Activated CD8-positive, alpha-beta memory T cell treated with anti-CD3 and anti-CD28 coated beads, Interleukin-2, amount 10 ng/mL, durations not matched to agents 7 days and 5 days (primary cell): ENCODE data around the gene DRAXIN. TPM values are rescaled to one million over a fixed set of nuclear protein-coding genes. Genes with fewer than 3 reads are reported as not detected.

Experiments
- ATAC-seq: fragments of 150-1000 bp; cut with Tn5 transposase; one replicate; pipeline ENCODE4 v1.10.0; 2021; ENCODE audit warnings: moderate library complexity
- CTCF ChIA-PET: fragments of 350-600 bp; sonication (Branson Sonifier 250); formaldehyde crosslinking; loops from one replicate; lab custom pipeline; 2021; ENCODE audit warnings: antibody characterized with exemption; lab: Charles Lee
- DNase-seq: peaks from one replicate; pipeline ENCODE4 v3.0.0-alpha.2; 2020
- H3K27ac Mint-ChIP-seq: one replicate; pipeline ENCODE4 v1.8.0; 2021; ENCODE audit warnings: mild to moderate bottlenecking, mixed read lengths
- H3K27me3 Mint-ChIP-seq: one replicate; pipeline ENCODE4 v1.8.0; 2021; ENCODE audit warnings: mixed read lengths
- H3K36me3 Mint-ChIP-seq: one replicate; pipeline ENCODE4 v1.8.0; 2021; ENCODE audit warnings: mild to moderate bottlenecking, mixed read lengths
- H3K4me1 Mint-ChIP-seq: one replicate; pipeline ENCODE4 v1.8.0; 2021; ENCODE audit warnings: mixed read lengths
- H3K4me3 Mint-ChIP-seq: one replicate; pipeline ENCODE4 v1.8.0; 2021; ENCODE audit warnings: mild to moderate bottlenecking, moderate library complexity, mixed read lengths
- H3K9me3 Mint-ChIP-seq: one replicate; pipeline ENCODE4 v1.8.0; 2022; ENCODE audit warnings: low read depth, mixed read lengths
- total RNA-seq, 2 experiments: library from RNA; stranded (reverse); gene quantifications; one replicate each; pipeline ENCODE4 v1.2.3, GENCODE V29; 2021

Gene DRAXIN
- total RNA-seq, 2 experiments from 2014 or later: 1.0 to 2.1 TPM

DNA sequence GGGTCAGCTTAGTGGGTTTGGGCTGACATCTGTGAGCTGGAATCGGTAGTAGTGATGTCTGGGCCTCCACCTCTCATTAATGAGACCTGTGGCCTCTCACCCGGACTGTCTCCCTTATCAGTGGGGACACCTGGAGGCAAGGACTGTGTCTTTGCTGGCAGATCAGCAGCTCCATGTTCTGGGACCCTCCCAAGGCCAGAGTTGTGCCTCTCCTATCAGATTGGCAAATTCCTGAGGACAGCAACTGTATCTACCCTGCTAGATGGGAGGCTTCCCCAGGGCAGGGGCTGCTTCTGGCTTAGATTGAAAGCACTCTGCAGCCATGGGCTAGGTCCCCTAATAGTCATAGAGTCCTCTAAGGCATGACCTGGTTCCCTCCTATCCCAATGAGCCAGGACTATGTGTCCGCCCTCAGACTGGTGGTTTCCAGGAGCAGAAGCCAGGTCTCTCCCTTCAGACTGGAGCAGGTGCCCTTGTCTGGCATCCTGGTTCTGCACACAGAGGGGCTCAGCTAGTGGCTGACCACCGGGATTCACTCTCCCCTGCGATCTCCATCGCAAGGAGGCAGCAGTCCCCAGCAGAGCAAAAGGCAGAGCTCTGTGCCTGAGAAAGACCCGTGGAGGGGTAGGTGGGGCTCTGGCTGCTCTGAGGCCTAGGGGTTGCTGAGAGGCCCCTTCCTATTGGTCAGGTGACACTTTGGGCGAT is 5.8 kb downstream of the DRAXIN start:
- CTCF ChIA-PET: interaction anchor here (0.6 to 2.8 kb wide), 3 partner anchors 22 to 149 kb away, joined by 3 to 14 read pairs (median 4); no protein-coding TSS in a partner anchor
- Mint-ChIP-seq H3K27me3 (peaks cover 29% of the 10 kb centered on the region), H3K9me3 (no peaks in the 10 kb centered on the region), H3K4me3 (no peak overlapping the region), H3K36me3 (no peaks in the 10 kb centered on the region), H3K27ac (no peak overlapping the region), H3K4me1 (peaks cover 17% of the 10 kb centered on the region)
- DNase-seq (no peak), ATAC-seq (no peak)

DNA sequence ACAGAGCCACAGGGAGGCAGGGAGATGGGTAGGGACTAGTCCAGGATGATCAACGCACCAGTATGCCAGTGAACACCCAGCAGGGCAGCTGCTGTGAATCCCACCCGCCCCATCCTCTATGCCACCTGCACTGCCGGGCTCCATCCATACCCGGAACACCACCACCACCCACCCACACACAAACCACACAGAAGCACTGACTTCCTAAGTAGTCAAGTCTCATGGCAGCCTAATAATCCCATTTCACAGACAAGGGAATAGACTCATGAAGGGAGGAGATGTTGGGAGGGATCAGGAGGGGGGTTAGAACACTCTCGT is 6.3 kb downstream of the DRAXIN start:
- no peak overlapping the region for H3K27ac Mint-ChIP-seq
- CTCF ChIA-PET: interaction anchor here (0.6 to 2.8 kb wide), 2 partner anchors 22 to 148 kb away, joined by 4 to 14 read pairs; no protein-coding TSS in a partner anchor
- ATAC-seq (no peak), DNase-seq (no peak)
- peaks cover 23% of the 10 kb centered on the region for H3K27me3 Mint-ChIP-seq
- peaks cover 12% of the 10 kb centered on the region for H3K4me1 Mint-ChIP-seq
- no peaks in the 10 kb centered on the region for H3K36me3 Mint-ChIP-seq
- H3K4me3 Mint-ChIP-seq: no peak overlapping the region
- no peaks in the 10 kb centered on the region for H3K9me3 Mint-ChIP-seq

DNA sequence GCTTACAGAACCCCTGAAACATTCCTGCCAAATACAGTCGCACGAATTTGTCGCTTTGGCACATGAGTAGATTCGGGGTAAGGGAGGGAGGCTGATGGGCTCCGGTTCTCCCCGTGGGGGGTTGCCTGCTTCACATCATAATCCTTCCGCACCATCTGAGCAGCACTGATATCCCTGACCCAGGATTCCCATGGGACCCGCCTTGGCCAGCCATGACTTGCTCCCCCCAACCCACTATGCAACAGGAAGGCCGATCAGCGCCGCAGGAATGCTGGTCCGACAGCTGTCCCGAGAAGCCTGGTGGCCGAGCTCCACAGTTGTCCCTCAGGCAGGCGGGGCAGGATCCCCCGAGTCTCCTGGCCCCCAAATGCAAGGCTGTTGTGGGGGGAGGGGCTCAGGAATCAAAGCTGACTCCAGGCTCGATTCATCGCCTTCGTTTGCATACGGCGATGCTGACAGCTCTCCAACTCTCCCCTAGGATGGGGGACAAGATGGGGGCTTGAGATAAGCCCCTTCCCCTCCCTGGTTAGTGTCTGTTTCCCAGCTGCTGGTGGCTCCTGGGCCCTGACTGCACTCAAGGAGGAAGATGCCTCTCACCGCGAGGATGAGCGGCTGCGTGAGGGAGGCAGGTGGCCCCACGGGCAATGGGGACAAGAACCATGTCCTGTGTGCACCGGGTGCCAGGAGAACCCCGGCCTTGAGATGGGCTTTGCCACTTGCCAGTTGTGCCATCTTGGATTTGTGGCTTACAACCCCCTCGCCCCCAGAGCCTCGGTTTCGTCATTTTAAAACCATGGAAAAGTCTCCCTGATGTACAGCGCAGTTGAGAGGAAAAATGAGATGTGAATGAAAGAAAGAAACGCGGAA is 9.3 kb downstream of the DRAXIN start:
- ATAC-seq (no peak), DNase-seq (no peak)
- H3K4me1 Mint-ChIP-seq: no peaks in the 10 kb centered on the region
- no peaks in the 10 kb centered on the region for H3K36me3 Mint-ChIP-seq
- H3K27me3 Mint-ChIP-seq: peaks cover 32% of the 10 kb centered on the region
- no peak overlapping the region for H3K4me3 Mint-ChIP-seq
- no peak overlapping the region for H3K27ac Mint-ChIP-seq
- CTCF ChIA-PET: interaction anchor here (1.3 to 2.0 kb wide), 2 partner anchors 18 to 51 kb away, joined by 4 to 5 read pairs; no protein-coding TSS in a partner anchor
- H3K9me3 Mint-ChIP-seq: no peaks in the 10 kb centered on the region

DNA sequence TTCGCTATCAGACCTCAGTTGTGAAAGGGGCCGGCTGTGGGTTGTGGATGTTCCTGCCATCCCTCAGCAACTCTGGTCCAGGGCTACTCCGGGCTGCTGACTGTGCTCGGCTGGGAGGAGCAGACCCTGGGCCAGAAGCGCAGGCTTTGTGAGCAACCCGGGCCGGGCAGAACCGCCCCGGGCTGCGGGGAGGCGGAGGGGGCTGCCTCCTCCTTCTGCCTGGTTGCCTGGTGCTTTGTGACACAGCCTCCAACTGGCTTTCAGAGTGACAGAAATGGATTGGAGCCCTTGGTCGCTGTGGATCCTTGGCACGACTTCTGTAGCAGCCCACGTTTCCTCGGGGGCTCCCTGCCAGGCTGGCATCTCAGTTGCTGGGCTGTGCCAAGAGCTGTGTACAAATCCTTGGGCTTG is 10.0 kb downstream of the DRAXIN start:
- no peaks in the 10 kb centered on the region for H3K4me1 Mint-ChIP-seq
- ATAC-seq: no peak
- H3K9me3 Mint-ChIP-seq: no peaks in the 10 kb centered on the region
- DNase-seq: no peak
- peaks cover 32% of the 10 kb centered on the region for H3K27me3 Mint-ChIP-seq
- CTCF ChIA-PET: interaction anchor here (2.0 kb wide), 1 partner anchor 18 kb away, joined by 5 read pairs; no protein-coding TSS in a partner anchor
- no peak overlapping the region for H3K27ac Mint-ChIP-seq
- H3K4me3 Mint-ChIP-seq: no peak overlapping the region
- H3K36me3 Mint-ChIP-seq: no peaks in the 10 kb centered on the region

DNA sequence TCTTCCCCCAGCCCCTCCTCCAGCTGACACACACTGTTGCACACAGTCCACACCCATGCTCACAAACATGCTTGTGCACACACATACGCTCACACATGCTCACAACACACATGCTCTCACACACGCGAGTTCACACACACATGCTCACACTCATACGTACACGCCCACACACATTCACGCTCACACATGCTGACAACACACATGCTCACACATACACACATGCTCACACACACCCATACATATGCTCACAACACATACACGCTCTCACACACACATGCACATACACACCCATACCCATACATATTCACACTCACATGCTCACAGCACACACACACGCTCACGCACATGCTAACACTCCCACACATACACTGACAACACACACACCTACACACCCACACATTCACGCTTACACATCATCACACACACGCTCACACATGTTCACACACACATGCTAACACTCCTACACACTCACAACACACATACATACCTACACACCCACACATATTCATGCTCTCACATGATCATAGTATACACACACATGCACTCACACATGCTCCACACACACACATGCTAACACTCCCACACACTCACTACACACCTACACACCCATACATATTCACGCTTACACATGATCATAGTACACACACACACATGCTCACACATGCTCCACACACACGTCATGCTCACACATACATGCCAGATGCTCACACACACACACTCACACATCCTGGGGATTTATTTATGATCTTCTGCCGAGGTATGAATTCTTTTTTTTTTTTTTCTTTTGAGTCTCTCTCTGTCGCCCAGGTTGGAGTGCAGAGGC is 10.7 kb downstream of the DRAXIN start:
- Mint-ChIP-seq H3K36me3 (no peaks in the 10 kb centered on the region), H3K27ac (no peak overlapping the region), H3K4me3 (no peak overlapping the region), H3K27me3 (peaks cover 32% of the 10 kb centered on the region), H3K4me1 (no peaks in the 10 kb centered on the region), H3K9me3 (no peaks in the 10 kb centered on the region)
- DNase-seq (no peak), ATAC-seq (no peak)
- CTCF ChIA-PET: interaction anchor here (2.0 kb wide), 1 partner anchor 17 kb away, joined by 5 read pairs; no protein-coding TSS in a partner anchor

DNA sequence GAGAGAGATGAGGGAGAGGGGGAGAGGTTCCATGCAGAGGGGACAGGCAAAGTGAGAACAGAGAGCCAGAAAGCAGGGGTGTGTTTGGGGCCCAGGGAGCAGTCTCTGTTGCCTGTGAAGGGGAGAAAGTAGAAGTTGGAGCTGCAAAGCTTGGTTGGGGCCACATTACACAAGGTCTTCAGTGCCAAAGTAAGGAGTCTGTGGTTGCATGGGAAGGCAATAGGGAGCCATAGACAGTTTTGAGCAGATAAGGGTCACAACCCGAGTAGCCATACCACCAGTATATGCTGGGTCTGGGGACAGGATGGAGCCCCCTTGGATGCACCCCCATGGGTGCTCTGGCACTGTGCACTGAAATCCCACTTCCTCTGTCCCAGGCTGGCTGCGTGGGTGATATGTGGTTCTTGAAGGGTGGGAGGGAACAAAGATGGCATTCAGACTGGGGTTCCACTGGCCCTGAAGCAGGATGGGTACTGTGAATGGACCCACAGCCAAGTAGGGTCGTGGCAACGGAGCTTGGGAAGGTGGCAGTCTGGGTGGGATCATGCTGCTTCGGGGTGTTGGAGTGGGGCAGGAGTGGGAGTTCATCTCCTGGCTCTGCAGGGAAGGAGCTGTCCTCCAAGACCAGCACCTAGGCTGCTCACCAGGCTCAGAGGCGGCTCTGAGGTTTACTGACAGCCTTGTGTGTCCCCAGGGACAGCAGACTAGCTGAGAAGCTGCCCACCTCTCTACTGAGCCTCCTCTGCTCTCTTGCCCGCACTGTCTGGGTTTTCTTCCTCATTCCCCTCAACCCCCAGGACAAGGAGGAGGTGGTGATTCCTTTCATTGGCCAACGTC is 12.1 kb downstream of the DRAXIN start:
- H3K36me3 Mint-ChIP-seq: no peaks in the 10 kb centered on the region

DNA sequence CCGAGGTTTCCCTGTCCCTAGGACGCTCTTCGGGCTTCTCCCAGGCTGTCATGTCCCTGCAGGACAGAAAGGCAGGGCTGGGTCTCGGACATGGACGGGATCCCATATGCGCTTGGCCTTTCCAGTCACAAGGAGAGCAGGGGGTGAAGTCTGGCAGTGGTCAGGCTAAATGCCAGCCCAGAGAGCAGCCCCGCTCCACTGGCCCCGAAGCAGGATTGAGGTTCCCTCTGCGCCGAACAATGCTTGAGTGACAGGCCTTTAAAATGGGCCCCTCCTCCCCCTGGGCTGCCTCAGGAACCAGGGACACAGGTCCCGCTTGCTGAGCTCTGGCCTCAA is 12.7 kb downstream of the DRAXIN start:
- ATAC-seq (no peak), DNase-seq (no peak)
- H3K36me3 Mint-ChIP-seq: no peaks in the 10 kb centered on the region
- no peak overlapping the region for H3K4me3 Mint-ChIP-seq
- CTCF ChIA-PET: interaction anchor here (1.4 to 1.5 kb wide), 3 partner anchors 11 to 40 kb away, joined by 3 to 5 read pairs (median 3); no protein-coding TSS in a partner anchor
- no peaks in the 10 kb centered on the region for H3K9me3 Mint-ChIP-seq
- no peaks in the 10 kb centered on the region for H3K4me1 Mint-ChIP-seq
- H3K27me3 Mint-ChIP-seq: peaks cover 30% of the 10 kb centered on the region
- no peak overlapping the region for H3K27ac Mint-ChIP-seq

More for the DNA sequence above, 12.1 kb downstream of the DRAXIN start:
- DNase-seq (no peak), ATAC-seq (no peak)
- H3K4me1 Mint-ChIP-seq: no peaks in the 10 kb centered on the region
- CTCF ChIA-PET: interaction anchor here (1.4 to 1.5 kb wide), 3 partner anchors 11 to 39 kb away, joined by 3 to 5 read pairs (median 3); no protein-coding TSS in a partner anchor
- H3K9me3 Mint-ChIP-seq: no peaks in the 10 kb centered on the region
- no peak overlapping the region for H3K4me3 Mint-ChIP-seq
- peaks cover 29% of the 10 kb centered on the region for H3K27me3 Mint-ChIP-seq
- H3K27ac Mint-ChIP-seq: no peak overlapping the region

DNA sequence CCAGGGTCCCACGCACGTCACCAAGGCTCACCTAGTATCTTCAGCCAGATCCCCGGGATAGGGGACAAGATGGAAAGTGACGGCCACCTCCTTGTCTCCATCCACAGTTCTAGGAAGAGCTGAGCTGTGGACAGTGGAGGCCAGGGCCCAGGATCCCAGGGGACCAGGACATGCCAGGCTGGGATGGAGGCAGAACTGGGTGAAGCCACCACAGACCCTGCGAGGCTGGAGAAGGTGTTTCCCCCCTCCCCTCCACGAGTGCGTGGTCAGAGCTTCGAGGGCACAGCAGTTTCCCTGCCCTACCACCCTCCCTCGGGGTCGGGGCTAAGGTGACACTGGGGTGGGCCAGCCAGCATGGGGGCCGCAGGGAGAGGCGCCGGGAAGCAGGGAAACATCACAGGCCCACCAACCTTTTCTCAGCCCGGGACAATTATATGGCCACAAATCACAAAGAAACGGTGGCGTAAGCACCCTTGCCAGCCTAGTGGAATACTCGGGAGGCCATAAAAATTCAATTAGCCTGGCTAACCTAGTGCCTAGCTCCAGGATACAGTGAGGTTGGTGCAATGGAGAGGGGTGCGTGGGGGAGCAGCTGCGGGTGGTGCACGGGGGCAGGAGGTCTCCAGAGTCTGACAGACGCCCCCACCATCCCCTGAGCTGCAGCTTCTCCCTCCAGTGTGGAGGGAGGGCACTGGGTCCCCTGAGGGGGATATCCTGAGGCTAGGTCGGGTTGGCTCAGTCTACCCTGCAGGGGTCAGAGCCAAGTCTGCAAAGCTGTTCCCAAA is 13.4 kb downstream of the DRAXIN start:
- H3K9me3 Mint-ChIP-seq: no peaks in the 10 kb centered on the region
- DNase-seq: no peak
- no peak overlapping the region for H3K27ac Mint-ChIP-seq
- CTCF ChIA-PET: interaction anchor here (1.4 to 1.5 kb wide), 3 partner anchors 12 to 40 kb away, joined by 3 to 5 read pairs (median 3); no protein-coding TSS in a partner anchor
- peaks cover 32% of the 10 kb centered on the region for H3K27me3 Mint-ChIP-seq
- H3K4me3 Mint-ChIP-seq: no peak overlapping the region
- H3K4me1 Mint-ChIP-seq: no peaks in the 10 kb centered on the region
- no peak for ATAC-seq
- H3K36me3 Mint-ChIP-seq: no peaks in the 10 kb centered on the region

DNA sequence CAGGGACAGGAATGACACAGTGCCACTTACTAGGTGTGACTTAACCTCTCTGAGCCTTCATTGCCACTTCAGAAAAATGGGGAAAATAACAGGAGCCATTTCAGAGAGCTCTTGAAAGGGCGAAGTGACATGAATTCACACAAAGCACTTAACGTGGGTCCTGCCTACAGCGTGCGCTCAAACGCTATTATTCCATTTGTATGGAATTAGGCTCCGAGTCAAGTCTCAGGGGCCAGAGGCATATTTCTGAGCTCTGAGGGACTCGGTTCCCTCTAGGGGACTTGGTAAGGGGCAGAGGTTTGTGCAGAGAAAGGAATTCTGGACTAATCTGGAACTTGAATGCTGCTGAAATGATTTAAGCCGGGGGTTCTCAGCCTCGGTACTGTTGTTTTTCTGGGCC is 14.1 kb downstream of the DRAXIN start:
- DNase-seq: no peak
- peaks cover 32% of the 10 kb centered on the region for H3K27me3 Mint-ChIP-seq
- no peak overlapping the region for H3K27ac Mint-ChIP-seq
- CTCF ChIA-PET: no interaction called here
- H3K4me1 Mint-ChIP-seq: no peaks in the 10 kb centered on the region
- no peaks in the 10 kb centered on the region for H3K36me3 Mint-ChIP-seq
- H3K4me3 Mint-ChIP-seq: no peak overlapping the region
- H3K9me3 Mint-ChIP-seq: no peaks in the 10 kb centered on the region
- no peak for ATAC-seq

DNA sequence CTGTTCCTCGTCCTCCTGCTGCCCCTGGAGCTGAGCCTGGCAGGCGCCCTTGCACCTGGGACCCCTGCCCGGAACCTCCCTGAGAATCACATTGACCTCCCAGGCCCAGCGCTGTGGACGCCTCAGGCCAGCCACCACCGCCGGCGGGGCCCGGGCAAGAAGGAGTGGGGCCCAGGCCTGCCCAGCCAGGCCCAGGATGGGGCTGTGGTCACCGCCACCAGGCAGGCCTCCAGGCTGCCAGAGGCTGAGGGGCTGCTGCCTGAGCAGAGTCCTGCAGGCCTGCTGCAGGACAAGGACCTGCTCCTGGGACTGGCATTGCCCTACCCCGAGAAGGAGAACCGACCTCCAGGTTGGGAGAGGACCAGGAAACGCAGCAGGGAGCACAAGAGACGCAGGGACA is 14.8 kb downstream of the DRAXIN start:
- no peaks in the 10 kb centered on the region for H3K36me3 Mint-ChIP-seq
- no peaks in the 10 kb centered on the region for H3K9me3 Mint-ChIP-seq
- H3K27ac Mint-ChIP-seq: no peak overlapping the region
- H3K4me1 Mint-ChIP-seq: no peaks in the 10 kb centered on the region
- CTCF ChIA-PET: no interaction called here
- peaks cover 32% of the 10 kb centered on the region for H3K27me3 Mint-ChIP-seq
- ATAC-seq (no peak), DNase-seq (no peak)
- no peak overlapping the region for H3K4me3 Mint-ChIP-seq

DNA sequence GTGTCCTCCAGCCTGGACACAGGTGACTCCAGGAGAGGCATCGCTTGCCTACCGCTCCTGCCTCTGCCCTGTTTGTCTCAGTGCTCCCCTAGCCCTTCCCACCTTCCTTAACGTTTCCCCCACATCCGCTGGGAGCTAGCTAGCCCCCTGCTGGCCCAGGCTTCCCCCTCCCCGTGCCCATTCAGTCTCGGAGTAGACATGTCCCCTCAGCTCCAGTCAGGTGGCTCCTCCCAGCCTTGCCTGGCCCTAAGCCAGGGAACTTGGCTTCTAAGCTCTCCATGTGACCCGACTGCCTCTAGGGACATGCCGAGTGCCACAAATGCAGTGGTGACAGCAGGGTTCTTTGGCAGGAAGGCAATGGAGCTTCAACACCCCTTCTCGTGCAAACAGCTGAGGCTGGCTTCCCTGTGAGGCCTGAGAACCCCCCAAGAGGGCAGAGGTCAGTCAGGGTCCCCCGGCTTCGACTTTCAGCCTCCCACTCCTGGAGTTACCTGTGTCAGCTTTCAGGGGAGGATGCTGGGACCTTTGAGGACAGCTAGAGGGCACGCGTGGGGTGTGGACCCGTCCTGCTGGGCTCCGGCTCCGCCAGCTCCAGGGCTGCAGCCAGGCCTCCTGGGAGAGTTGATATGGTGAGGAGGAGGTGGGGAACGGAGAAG is 16.2 kb downstream of the DRAXIN start:
- ATAC-seq: no peak
- H3K27me3 Mint-ChIP-seq: peaks cover 36% of the 10 kb centered on the region
- H3K9me3 Mint-ChIP-seq: no peaks in the 10 kb centered on the region
- no peaks in the 10 kb centered on the region for H3K4me1 Mint-ChIP-seq
- CTCF ChIA-PET: interaction anchor here (0.7 to 4.2 kb wide), 3 partner anchors 12 to 44 kb away, joined by 3 to 23 read pairs (median 11); partner anchors contain the start of gene FBXO6
- DNase-seq: no peak
- H3K27ac Mint-ChIP-seq: no peak overlapping the region
- H3K4me3 Mint-ChIP-seq: no peak overlapping the region
- no peaks in the 10 kb centered on the region for H3K36me3 Mint-ChIP-seq
